SK-N-SH (cell line): ENCODE data around the gene SLC17A7. TPM values are rescaled to one million over a fixed set of nuclear protein-coding genes. Genes with fewer than 3 reads are reported as not detected.
A peak's percentile ranks its signal among the peaks of the same experiment; 100 is the strongest.

Source experiments
- CTCF ChIA-PET: fragments of 300-600, 350-600 bp; formaldehyde crosslinking; extraction: SDS; loops from one replicate; lab custom pipeline; 2021; lab: Yijun Ruan, JAX
- POLR2A ChIA-PET: fragments of 350-600 bp; sonication (Branson Sonifier 250); formaldehyde crosslinking; extraction: SDS; loops from one replicate; lab custom pipeline; 2020; ENCODE audit warnings: antibody characterized with exemption, inconsistent platforms; lab: Yijun Ruan, JAX
- DNase-seq: peaks from one replicate; pipeline ENCODE4 v3.0.0; 2012
- H2AFZ ChIP-seq: fragments of 200-600 bp; sonication (generic); 2 replicates; pipeline ENCODE4 v1.8.1; 2016; ENCODE audit warnings: antibody characterized with exemption, mild to moderate bottlenecking, low read depth
- H3F3A ChIP-seq: fragments of 200-600 bp; sonication (generic); replicated peaks from 2 replicates; pipeline ENCODE3; 2016; ENCODE audit warnings: antibody characterized with exemption, mild to moderate bottlenecking; ENCODE audit not compliant: insufficient read depth
- H3K27ac ChIP-seq, 2 experiments: fragments of 200-500 bp in 1 of 2; fragments of 200-600 bp in 1 of 2; sonication (Bioruptor generic) in 1 of 2; sonication (generic), shearing (Covaris generic) in 1 of 2; 2 replicates each; pipeline versions ENCODE4 v1.5.1 to v1.6.1; 2014 to 2016; ENCODE audit warnings: low read depth in 2 of 2, inconsistent platforms in 1 of 2, low read length in 1 of 2, mild to moderate bottlenecking in 1 of 2, mixed read lengths in 1 of 2
- H3K27me3 ChIP-seq: fragments of 200-600 bp; sonication (generic), shearing (Covaris generic); 2 replicates; pipeline ENCODE4 v1.6.1; 2016; ENCODE audit warnings: mixed run types; ENCODE audit not compliant: insufficient read depth
- H3K36me3 ChIP-seq, 2 experiments: fragments of 200-500 bp in 1 of 2; fragments of 200-600 bp in 1 of 2; sonication (Bioruptor generic) in 1 of 2; sonication (generic) in 1 of 2; replicated peaks in 1 of 2; 2 replicates each; pipeline versions ENCODE3 to v1.5.1; 2014 to 2016; ENCODE audit warnings: low read length in 1 of 2, mild to moderate bottlenecking in 1 of 2; ENCODE audit not compliant: insufficient read depth in 2 of 2, control insufficient read depth in 1 of 2
- H3K4me1 ChIP-seq, 2 experiments: fragments of 200-500 bp in 1 of 2; fragments of 200-600 bp in 1 of 2; sonication (Bioruptor generic) in 1 of 2; sonication (generic), shearing (Covaris generic) in 1 of 2; 2 replicates each; pipeline versions ENCODE4 v1.5.1 to v1.6.1; 2014 to 2016; ENCODE audit warnings: low read depth in 1 of 2, low read length in 1 of 2, mixed run types in 1 of 2; ENCODE audit not compliant: insufficient read depth in 2 of 2, control insufficient read depth in 1 of 2
- H3K4me2 ChIP-seq: fragments of 200-600 bp; sonication (generic), shearing (Covaris generic); 2 replicates; pipeline ENCODE4 v1.6.1; 2017; ENCODE audit warnings: mixed run types
- H3K4me3 ChIP-seq, 2 experiments: fragments of 200-500 bp in 1 of 2; fragments of 200-600 bp in 1 of 2; sonication (Bioruptor generic) in 1 of 2; sonication (generic), shearing (Covaris generic) in 1 of 2; 2 replicates each; pipeline versions ENCODE4 v1.5.1 to v1.8.1; 2014 to 2016; ENCODE audit warnings: low read depth in 2 of 2, inconsistent platforms in 1 of 2, low read length in 1 of 2, mild to moderate bottlenecking in 1 of 2, mixed read lengths in 1 of 2, moderate library complexity in 1 of 2
- H3K79me2 ChIP-seq: fragments of 200-600 bp; sonication (generic); 2 replicates; pipeline ENCODE4 v1.8.1; 2017; ENCODE audit warnings: mild to moderate bottlenecking; ENCODE audit not compliant: insufficient read depth
- H3K9ac ChIP-seq: fragments of 200-600 bp; sonication (generic); 2 replicates; pipeline ENCODE4 v1.6.1; 2017; ENCODE audit warnings: mixed run types
- H3K9me2 ChIP-seq: fragments of 200-600 bp; sonication (generic); 2 replicates; pipeline ENCODE4 v1.6.1; 2017; ENCODE audit warnings: mixed run types
- H3K9me3 ChIP-seq: fragments of 200-600 bp; sonication (generic); 2 replicates; pipeline ENCODE4 v1.6.1; 2017; ENCODE audit warnings: mixed run types, mild to moderate bottlenecking, moderate library complexity
- H4K20me1 ChIP-seq: fragments of 200-600 bp; sonication (generic); 2 replicates; pipeline ENCODE4 v1.6.1; 2017; ENCODE audit warnings: mild to moderate bottlenecking, mixed run types; ENCODE audit not compliant: insufficient read depth
- EP300 ChIP-seq, 2 experiments: IDR thresholded peaks; 2 replicates each; pipeline versions ENCODE4 v1.4.0 to v1.6.1; 2012; ENCODE audit warnings: borderline replicate concordance in 1 of 2, low read depth in 1 of 2, low read length in 1 of 2
- EZH2phosphoT487 ChIP-seq: fragments of 200-600 bp; sonication (generic); IDR thresholded peaks from 2 replicates; pipeline ENCODE4 v1.6.1; 2017; ENCODE audit warnings: low read depth, mixed run types, mild to moderate bottlenecking, antibody characterized with exemption, moderate library complexity, borderline replicate concordance
- FOSL2 ChIP-seq: IDR thresholded peaks from 2 replicates; pipeline ENCODE4 v1.4.0; 2012; ENCODE audit warnings: low read depth, mild to moderate bottlenecking, moderate library complexity, borderline replicate concordance
- GABPA ChIP-seq: IDR thresholded peaks from 2 replicates; pipeline ENCODE4 v1.4.0; 2012; ENCODE audit warnings: low read depth, mild to moderate bottlenecking
- JUND ChIP-seq: IDR thresholded peaks from 2 replicates; pipeline ENCODE4 v1.4.0; 2012
- MEF2A ChIP-seq: IDR thresholded peaks from 2 replicates; pipeline ENCODE4 v1.4.0; 2012; ENCODE audit warnings: low read depth, borderline replicate concordance
- POLR2AphosphoS5 ChIP-seq: IDR thresholded peaks from 2 replicates; pipeline ENCODE4 v1.6.1; 2012; ENCODE audit warnings: low read depth, low read length
- RCOR1 ChIP-seq: fragments of 150-350 bp; IDR thresholded peaks from 2 replicates; pipeline ENCODE4 v1.6.1; 2017; ENCODE audit warnings: antibody characterized with exemption, low read length
- RFX5 ChIP-seq: IDR thresholded peaks from 2 replicates; pipeline ENCODE4 v1.6.1; 2012; ENCODE audit warnings: mild to moderate bottlenecking, improper control_type of control experiment, low read length
- WGBS: methylation state at CpG from one replicate; pipeline ENCODE4 v1.1.6; 2017; ENCODE audit warnings: low lambda C conversion rate; 5-methylcytosine and 5-hydroxymethylcytosine counted together
- polyA plus RNA-seq, 3 experiments: library from polyadenylated mRNA; depleted of rRNA; stranded (reverse); fragments of >200 nt; gene quantifications; 2 replicates each; pipeline ENCODE4 v1.2.3, GENCODE V29; 2012
- TF ChIP-seq, protein P1 (sequence below): fragments of 150-350 bp; IDR thresholded peaks from 2 replicates; pipeline ENCODE4 v1.6.1; 2017; ENCODE audit warnings: antibody characterized with exemption, low read length, low read depth, borderline replicate concordance
- TF ChIP-seq, protein P2 (sequence below): IDR thresholded peaks from 2 replicates; pipeline ENCODE4 v1.4.0; 2012; ENCODE audit warnings: low read depth, borderline replicate concordance

The SLC17A7 gene
- polyA plus RNA-seq, 1 of the 3 experiments (the other 2 are of a cell fraction) = 0.59 TPM

DNA sequence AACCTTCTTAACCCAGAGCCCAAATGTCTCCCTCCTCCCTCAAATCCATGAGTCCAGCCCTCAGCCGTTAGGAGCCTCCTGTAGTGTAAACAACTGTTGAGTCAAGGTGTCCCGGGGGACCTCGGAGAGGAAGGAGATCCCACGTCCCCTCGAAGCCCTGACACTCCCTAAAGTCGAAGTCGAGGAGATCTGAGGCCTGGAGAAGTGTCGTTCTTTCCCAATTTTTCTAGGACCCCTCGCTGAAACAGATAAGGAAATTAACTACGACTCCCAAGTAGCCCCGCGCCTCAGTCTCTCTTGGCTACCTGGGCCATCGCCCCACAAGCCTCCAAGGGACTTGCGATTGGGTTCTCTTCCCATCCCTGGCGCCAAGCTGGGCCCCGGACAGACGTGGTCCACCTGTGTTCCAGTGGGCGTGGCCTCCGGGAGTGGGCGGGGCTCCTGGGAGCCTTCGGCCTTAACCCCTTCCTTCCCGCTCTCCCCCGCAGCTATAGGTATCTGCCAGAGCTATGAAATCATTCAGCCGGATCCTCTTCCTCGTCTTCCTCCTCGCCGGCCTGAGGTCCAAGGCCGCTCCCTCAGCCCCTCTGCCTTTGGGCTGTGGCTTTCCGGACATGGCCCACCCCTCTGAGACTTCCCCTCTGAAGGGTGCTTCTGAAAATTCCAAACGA, 15.3 kb downstream of the SLC17A7 start:
- H3K9me2 ChIP-seq = no peaks in the 10 kb centered on the region
- no peak overlapping the region for H2AFZ ChIP-seq
- CTCF ChIA-PET = interaction anchor here (0.5 to 6.2 kb wide), 2 partner anchors 35 to 144 kb away, joined by 3 to 51 read pairs; no protein-coding TSS in a partner anchor
- TF ChIP-seq EZH2phosphoT487 (0 out of 2 replicates have a peak, but pooled peaks have one; percentile 23), POLR2AphosphoS5 (no peak), MEF2A (no peak), FOSL2 (no peak), EP300 (IDR thresholded peaks at IDR 0.05; ENCODE audit: borderline replicate concordance in 1 of 2, low read depth in 1 of 2, low read length in 1 of 2) (no peak), JUND (no peak)
- TF ChIP-seq, protein P1, sequence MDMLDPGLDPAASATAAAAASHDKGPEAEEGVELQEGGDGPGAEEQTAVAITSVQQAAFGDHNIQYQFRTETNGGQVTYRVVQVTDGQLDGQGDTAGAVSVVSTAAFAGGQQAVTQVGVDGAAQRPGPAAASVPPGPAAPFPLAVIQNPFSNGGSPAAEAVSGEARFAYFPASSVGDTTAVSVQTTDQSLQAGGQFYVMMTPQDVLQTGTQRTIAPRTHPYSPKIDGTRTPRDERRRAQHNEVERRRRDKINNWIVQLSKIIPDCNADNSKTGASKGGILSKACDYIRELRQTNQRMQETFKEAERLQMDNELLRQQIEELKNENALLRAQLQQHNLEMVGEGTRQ = no peak
- TF ChIP-seq, protein P2, sequence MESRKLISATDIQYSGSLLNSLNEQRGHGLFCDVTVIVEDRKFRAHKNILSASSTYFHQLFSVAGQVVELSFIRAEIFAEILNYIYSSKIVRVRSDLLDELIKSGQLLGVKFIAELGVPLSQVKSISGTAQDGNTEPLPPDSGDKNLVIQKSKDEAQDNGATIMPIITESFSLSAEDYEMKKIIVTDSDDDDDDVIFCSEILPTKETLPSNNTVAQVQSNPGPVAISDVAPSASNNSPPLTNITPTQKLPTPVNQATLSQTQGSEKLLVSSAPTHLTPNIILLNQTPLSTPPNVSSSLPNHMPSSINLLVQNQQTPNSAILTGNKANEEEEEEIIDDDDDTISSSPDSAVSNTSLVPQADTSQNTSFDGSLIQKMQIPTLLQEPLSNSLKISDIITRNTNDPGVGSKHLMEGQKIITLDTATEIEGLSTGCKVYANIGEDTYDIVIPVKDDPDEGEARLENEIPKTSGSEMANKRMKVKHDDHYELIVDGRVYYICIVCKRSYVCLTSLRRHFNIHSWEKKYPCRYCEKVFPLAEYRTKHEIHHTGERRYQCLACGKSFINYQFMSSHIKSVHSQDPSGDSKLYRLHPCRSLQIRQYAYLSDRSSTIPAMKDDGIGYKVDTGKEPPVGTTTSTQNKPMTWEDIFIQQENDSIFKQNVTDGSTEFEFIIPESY = no peak
- TF ChIP-seq, all 33 proteins: peak for 1
- Histone ChIP-seq H3K4me1 (peaks cover 0 to 7% of the 10 kb centered on the region in 2 experiments; a peak in 2 of 4 replicates), H3K9ac (no peak overlapping the region), H3K27me3 (peaks cover 99% of the 10 kb centered on the region), H3K36me3 (no peaks in the 10 kb centered on the region), H3K27ac (no peak overlapping the region), H3K4me3 (no peak overlapping the region), H3K79me2 (no peaks in the 10 kb centered on the region), H4K20me1 (no peaks in the 10 kb centered on the region), H3K9me3 (no peaks in the 10 kb centered on the region), H3K4me2 (no peak overlapping the region), H3F3A (peaks cover 20% of the 10 kb centered on the region)
- POLR2A ChIA-PET = no interaction called here
- DNase-seq = no peak
- 8% methylated on average over 30 of the region's 30 CpGs for WGBS

DNA sequence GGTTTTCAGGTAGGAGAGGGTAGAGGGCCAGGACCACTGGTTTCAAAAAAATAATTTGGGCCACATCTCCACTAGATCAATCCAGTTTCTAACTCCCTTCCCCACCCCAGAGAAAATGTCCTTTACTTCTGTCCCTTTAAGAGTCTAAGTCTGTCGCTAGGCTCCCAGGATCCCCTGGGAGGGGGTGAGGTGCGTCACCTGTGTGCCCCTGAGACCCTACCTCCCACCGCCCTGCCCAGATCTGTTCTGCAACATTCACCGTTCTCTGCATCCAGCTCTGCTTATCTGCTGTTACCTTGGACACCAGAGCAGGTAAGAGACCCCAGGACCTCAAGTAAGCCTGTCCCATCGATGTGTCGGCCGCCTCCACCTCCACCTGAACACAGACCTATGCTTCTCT, 16.1 kb downstream of the SLC17A7 start, which contains the start of gene GFY:
Gene GFY (plus strand): TSS at position 211 of the 400 bp plus-strand sequence. CDS start 1,043 bp downstream, outside the sequence.
- Histone ChIP-seq H3K9me2 (no peaks in the 10 kb centered on the region), H2AFZ (no peak within 1 kb of the TSS), H3K4me2 (no peak within 1 kb of the TSS), H3K27me3 (peaks cover 99% of the 10 kb centered on the region), H4K20me1 (no peaks in the 10 kb centered on the region), H3K9ac (no peak within 1 kb of the TSS), H3K36me3 (no peaks in the 10 kb centered on the region), H3K9me3 (no peaks in the 10 kb centered on the region), H3K79me2 (no peaks in the 10 kb centered on the region), H3K4me1 (peaks cover 0 to 8% of the 10 kb centered on the region in 2 experiments; a peak in 2 of 4 replicates), H3F3A (peaks cover 17% of the 10 kb centered on the region), H3K4me3 (no peak within 1 kb of the TSS), H3K27ac (no peak within 1 kb of the TSS)
- TF ChIP-seq RFX5 (no peak), RCOR1 (no peak), GABPA (no peak)
- TF ChIP-seq, protein P2 = no peak
- ChIA-PET POLR2A (no interaction called here), CTCF (interaction anchor here (0.7 to 6.2 kb wide), 2 partner anchors 34 to 327 kb away, joined by 3 to 51 read pairs; no protein-coding TSS in a partner anchor)
- WGBS = 11% methylated on average over 7 of the region's 7 CpGs
- no peak for DNase-seq
